PC-3 (cell line): ENCODE data around the gene HOXA10. TPM values are rescaled to one million over a fixed set of nuclear protein-coding genes. Genes with fewer than 3 reads are reported as not detected.

Source experiments
- ATAC-seq: fragments of 200-7000 bp; cut with Tn5 transposase; 2 replicates; pipeline ENCODE4 v1.9.1; 2020; ENCODE audit warnings: mild to moderate bottlenecking, moderate library complexity
- BruUV-seq: library from RNA; stranded (reverse); fragments of 400-500 nt; replicated peaks from 2 replicates; lab custom pipeline; 2021; lab: Mats Ljungman, UMichigan
- CTCF ChIA-PET: fragments of 300-600 bp; sonication (Branson Sonifier 250); formaldehyde crosslinking; loops from one replicate; lab custom pipeline; 2022; ENCODE audit warnings: antibody characterized with exemption; lab: Charles Lee
- POLR2A ChIA-PET: fragments of 300-600 bp; sonication (Branson Sonifier 250); formaldehyde crosslinking; loops from one replicate; lab custom pipeline; 2022; ENCODE audit warnings: antibody characterized with exemption; ENCODE audit not compliant: unreplicated experiment; lab: Charles Lee
- DNase-seq: peaks from one replicate; pipeline ENCODE4 v3.0.0-alpha.2; 2015
- H2AFZ ChIP-seq: fragments of 300-600 bp; sonication (generic); 2 replicates; pipeline ENCODE4 v1.6.0; 2016; ENCODE audit warnings: antibody characterized with exemption, low read length
- H3F3A ChIP-seq: fragments of 300-600 bp; sonication (generic); one replicate; pipeline ENCODE4 v1.6.0; 2017; ENCODE audit warnings: antibody characterized with exemption, low read length, control low read depth, mild to moderate bottlenecking; ENCODE audit not compliant: unreplicated experiment
- H3K27ac ChIP-seq: fragments of 300-600 bp; sonication (generic); 2 replicates; pipeline ENCODE4 v1.5.1; 2016; ENCODE audit warnings: mild to moderate bottlenecking, low read length
- H3K27me3 ChIP-seq: fragments of 300-600 bp; sonication (generic); 2 replicates; pipeline ENCODE4 v1.6.1; 2016; ENCODE audit warnings: low read length, mixed read lengths
- H3K36me3 ChIP-seq: fragments of 300-600 bp; sonication (generic); 2 replicates; pipeline ENCODE4 v1.6.1; 2016; ENCODE audit warnings: low read depth, mixed run types, low read length, mixed read lengths
- H3K4me1 ChIP-seq: fragments of 300-600 bp; sonication (generic); 2 replicates; pipeline ENCODE4 v1.5.1; 2016; ENCODE audit warnings: low read length; ENCODE audit not compliant: insufficient read depth
- H3K4me2 ChIP-seq: fragments of 300-600 bp; sonication (generic); 2 replicates; pipeline ENCODE4 v1.6.0; 2016; ENCODE audit warnings: low read length
- H3K4me3 ChIP-seq: fragments of 300-600 bp; sonication (generic); 2 replicates; pipeline ENCODE4 v1.5.1; 2016; ENCODE audit warnings: mild to moderate bottlenecking, low read length, mixed read lengths
- H3K79me2 ChIP-seq: fragments of 300-600 bp; sonication (generic); 2 replicates; pipeline ENCODE4 v1.6.1; 2017; ENCODE audit warnings: low read length, mixed read lengths
- H3K9ac ChIP-seq: fragments of 300-600 bp; sonication (generic); 2 replicates; pipeline ENCODE4 v1.6.0; 2016; ENCODE audit warnings: mild to moderate bottlenecking, low read length
- H3K9me2 ChIP-seq: fragments of 300-600 bp; sonication (generic); replicated peaks from 2 replicates; pipeline ENCODE4 v1.6.1; 2016; ENCODE audit warnings: mixed run types, low read length, mixed read lengths
- H3K9me3 ChIP-seq: fragments of 300-600 bp; sonication (generic); 2 replicates; pipeline ENCODE4 v1.6.1; 2016; ENCODE audit warnings: low read length, mixed read lengths
- H4K20me1 ChIP-seq: fragments of 300-600 bp; sonication (generic); 2 replicates; pipeline ENCODE4 v1.6.1; 2016; ENCODE audit warnings: low read length, mixed read lengths
- EZH2 ChIP-seq: fragments of 300-600 bp; sonication (generic); IDR thresholded peaks from one replicate; pipeline ENCODE4 v1.6.1; 2017; ENCODE audit warnings: antibody characterized with exemption, mild to moderate bottlenecking, low read length; ENCODE audit not compliant: unreplicated experiment
- EZH2phosphoT487 ChIP-seq: fragments of 300-600 bp; sonication (generic); IDR thresholded peaks from 2 replicates; pipeline ENCODE4 v1.6.1; 2018; ENCODE audit warnings: mild to moderate bottlenecking, antibody characterized with exemption, low read length, borderline replicate concordance
- intact Hi-C: fragments of 100-400 bp; cut with micrococcal nuclease; formaldehyde crosslinking; loops from 2 replicates; pipeline ENCODE4 v1.9.0; 2023
- total RNA-seq: library from RNA; depleted of rRNA; stranded (reverse); fragments of >200 nt; gene quantifications from 2 replicates; pipeline ENCODE4 v1.2.3, GENCODE V29; 2014
- TF ChIP-seq, protein P1 (sequence below): fragments of 300-600 bp; sonication (generic); conservative IDR thresholded peaks from 2 replicates; pipeline ENCODE4 v1.5.1; 2017; ENCODE audit warnings: antibody characterized with exemption, low read depth, mild to moderate bottlenecking, low read length

Gene HOXA10
- total RNA-seq, 1 experiment from 2014 or later = 46.1 TPM

GRCh38 chr7:27204851-27205322 lies 30.8 kb upstream of the HOXA10 start:
- H2AFZ ChIP-seq = peak overlapping the region; percentile 73
- no peaks in the 10 kb centered on the region for H3K27me3 ChIP-seq
- H3K36me3 ChIP-seq = no peaks in the 10 kb centered on the region
- peak overlapping the region; percentile 92 for H3K27ac ChIP-seq
- H3K4me3 ChIP-seq = peak overlapping the region; percentile 75
- H3K4me2 ChIP-seq = peak overlapping the region; percentile 94
- H3K9me2 ChIP-seq = no peaks in the 10 kb centered on the region
- peaks cover 83% of the 10 kb centered on the region for H3K79me2 ChIP-seq
- TF ChIP-seq EZH2 (no peak), EZH2phosphoT487 (no peak)
- TF ChIP-seq, protein P1, sequence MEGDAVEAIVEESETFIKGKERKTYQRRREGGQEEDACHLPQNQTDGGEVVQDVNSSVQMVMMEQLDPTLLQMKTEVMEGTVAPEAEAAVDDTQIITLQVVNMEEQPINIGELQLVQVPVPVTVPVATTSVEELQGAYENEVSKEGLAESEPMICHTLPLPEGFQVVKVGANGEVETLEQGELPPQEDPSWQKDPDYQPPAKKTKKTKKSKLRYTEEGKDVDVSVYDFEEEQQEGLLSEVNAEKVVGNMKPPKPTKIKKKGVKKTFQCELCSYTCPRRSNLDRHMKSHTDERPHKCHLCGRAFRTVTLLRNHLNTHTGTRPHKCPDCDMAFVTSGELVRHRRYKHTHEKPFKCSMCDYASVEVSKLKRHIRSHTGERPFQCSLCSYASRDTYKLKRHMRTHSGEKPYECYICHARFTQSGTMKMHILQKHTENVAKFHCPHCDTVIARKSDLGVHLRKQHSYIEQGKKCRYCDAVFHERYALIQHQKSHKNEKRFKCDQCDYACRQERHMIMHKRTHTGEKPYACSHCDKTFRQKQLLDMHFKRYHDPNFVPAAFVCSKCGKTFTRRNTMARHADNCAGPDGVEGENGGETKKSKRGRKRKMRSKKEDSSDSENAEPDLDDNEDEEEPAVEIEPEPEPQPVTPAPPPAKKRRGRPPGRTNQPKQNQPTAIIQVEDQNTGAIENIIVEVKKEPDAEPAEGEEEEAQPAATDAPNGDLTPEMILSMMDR = no peak
- H4K20me1 ChIP-seq = no peaks in the 10 kb centered on the region
- H3F3A ChIP-seq = no peaks in the 10 kb centered on the region
- ChIA-PET POLR2A (interaction anchor here (0.6 to 0.9 kb wide), 5 partner anchors 10 to 341 kb away, joined by 3 to 7 read pairs (median 3); partner anchors contain the start of gene HOXA11), CTCF (interaction anchor here (0.6 to 1.1 kb wide), 3 partner anchors 9 to 455 kb away, joined by 3 read pairs; no protein-coding TSS in a partner anchor)
- no peaks in the 10 kb centered on the region for H3K9me3 ChIP-seq
- intact Hi-C loops = loop anchor here (1.0 to 5.0 kb wide), 2 partner anchors 38 to 142 kb away; partner anchors contain the start of gene HOXA9
- TSS peak; percentile 21 for BruUV-seq
- peak overlapping the region; percentile 91 for H3K9ac ChIP-seq
- peaks cover 50% of the 10 kb centered on the region for H3K4me1 ChIP-seq
- DNase-seq = peak; percentile 54
- peak; percentile 4 for ATAC-seq

GRCh38 chr7:27203964-27204594 lies 30.0 kb upstream of the HOXA10 start:
- Histone ChIP-seq H3F3A (no peaks in the 10 kb centered on the region), H3K4me2 (peak overlapping the region; percentile 94), H4K20me1 (no peaks in the 10 kb centered on the region), H3K9me3 (no peaks in the 10 kb centered on the region), H3K9ac (peak overlapping the region; percentile 91), H3K9me2 (no peaks in the 10 kb centered on the region), H3K4me1 (peaks cover 50% of the 10 kb centered on the region), H3K4me3 (peak overlapping the region; percentile 75), H2AFZ (peak overlapping the region; percentile 73; the same call in 1 of the 2 replicates), H3K27me3 (no peaks in the 10 kb centered on the region), H3K27ac (peak overlapping the region; percentile 92), H3K36me3 (no peaks in the 10 kb centered on the region), H3K79me2 (peaks cover 88% of the 10 kb centered on the region)
- ChIA-PET POLR2A (interaction anchor here (0.6 to 0.9 kb wide), 3 partner anchors 9 to 21 kb away, joined by 3 to 4 read pairs (median 3); no protein-coding TSS in a partner anchor), CTCF (interaction anchor here (0.5 to 1.1 kb wide), 2 partner anchors 8 to 19 kb away, joined by 3 read pairs; partner anchors contain the start of gene HOXA11)
- intact Hi-C loops = loop anchor here (5.0 kb wide), 1 partner anchor 37 kb away; the partner anchor contains the start of gene HOXA9
- no TSS peak for BruUV-seq
- DNase-seq (peak; percentile 46), ATAC-seq (no peak)
- no peak for TF ChIP-seq EZH2
- TF ChIP-seq EZH2phosphoT487 = no peak
- TF ChIP-seq, protein P1 = no peak
